ENCODE data around the gene SLC22A17. TPM values are rescaled to one million over a fixed set of nuclear protein-coding genes. Genes with fewer than 3 reads are reported as not detected.

Gene SLC22A17
- total and polyA plus RNA-seq, 2 of the 13 experiments (the other 11 are each of a cell fraction or from before 2014, with no cell fraction given) = 0.95 to 1.1 TPM

DNA sequence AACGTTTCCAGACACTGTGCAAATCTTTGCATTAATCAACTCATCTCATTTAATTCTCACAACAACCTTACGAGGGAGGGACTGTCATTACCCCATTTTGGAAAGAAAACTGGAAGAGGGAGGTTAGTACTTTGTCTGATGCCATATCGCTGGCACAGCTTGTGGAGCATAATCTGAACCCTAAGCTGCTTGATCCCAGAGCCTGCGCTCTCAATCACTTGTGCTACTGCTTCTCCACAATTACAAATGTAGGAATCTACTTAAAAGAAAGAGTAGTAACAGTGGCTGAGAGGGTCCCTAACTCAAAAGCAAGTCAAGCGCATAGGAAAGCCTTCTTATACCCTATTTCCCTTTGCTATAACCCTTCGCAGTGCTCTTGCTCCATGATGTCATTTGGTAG, 9.1 kb upstream of the SLC22A17 start:
- Histone ChIP-seq H3K4me1 (ENCODE audit: insufficient read depth, low read length) (peaks cover 30% of the 10 kb centered on the region), H3K36me3 (replicated peaks in 1 of 2; ENCODE audit: control insufficient read depth in 1 of 2, insufficient read depth in 2 of 2, low read length in 2 of 2) (no peaks in the 10 kb centered on the region), H3K9me3 (ENCODE audit: low read length) (no peaks in the 10 kb centered on the region), H4K20me1 (ENCODE audit: insufficient read depth, low read length) (no peaks in the 10 kb centered on the region), H3K27ac (ENCODE audit: extremely low read length, insufficient read depth, low read length) (no peak overlapping the region), H3K4me2 (ENCODE audit: low read depth, low read length) (no peak overlapping the region), H3K27me3 (ENCODE audit: control insufficient read depth in 1 of 2, insufficient read depth in 2 of 2, low read length in 2 of 2) (peaks cover 53 to 91% of the 10 kb centered on the region in 2 experiments), H2AFZ (ENCODE audit: low read length) (no peak overlapping the region), H3K9ac (ENCODE audit: insufficient read depth, low read depth, low read length) (no peak overlapping the region), H3K79me2 (ENCODE audit: insufficient read depth, low read length) (no peaks in the 10 kb centered on the region), H3K4me3 (replicated peaks in 1 of 3; ENCODE audit: insufficient read depth in 1 of 3, low read depth in 2 of 3, low read length in 3 of 3) (no peak overlapping the region)
- no TSS peak for BruUV-seq (replicated peaks)
- ATAC-seq = no peak
- no peak for FAIRE-seq
- 50% methylated on average over 6 of the region's 6 CpGs for whole genome bisulfite sequencing (ENCODE audit: low lambda C conversion rate)
- intact Hi-C loops (cut with micrococcal nuclease; ENCODE audit: unreplicated experiment) (loop anchor here (2.0 kb wide), 1 partner anchor 33 kb away; no protein-coding TSS in a partner anchor), in situ Hi-C loops (cut with HindIII; ENCODE audit: extremely low pct_ligation_motif_present, low pct_unique_long_range_greater_than_20kb) (no loop called here)
- no peak for DNase-seq (ENCODE audit: low spot score)
- ChIA-PET CTCF (ENCODE audit: low intra/inter-chr PET ratio, low total read pairs) (interaction anchor here (1.9 kb wide), 1 partner anchor 34 kb away, joined by 8 read pairs; no protein-coding TSS in a partner anchor), POLR2A (interaction anchor here (1.1 kb wide), 1 partner anchor 55 kb away, joined by 3 read pairs; the partner anchor contains the start of gene BCL2L2)
- TF ChIP-seq ZC3H13 (CRISPR knock-in tag; IDR thresholded peaks at IDR 0.05) = no peak
- TF ChIP-seq, protein P1, sequence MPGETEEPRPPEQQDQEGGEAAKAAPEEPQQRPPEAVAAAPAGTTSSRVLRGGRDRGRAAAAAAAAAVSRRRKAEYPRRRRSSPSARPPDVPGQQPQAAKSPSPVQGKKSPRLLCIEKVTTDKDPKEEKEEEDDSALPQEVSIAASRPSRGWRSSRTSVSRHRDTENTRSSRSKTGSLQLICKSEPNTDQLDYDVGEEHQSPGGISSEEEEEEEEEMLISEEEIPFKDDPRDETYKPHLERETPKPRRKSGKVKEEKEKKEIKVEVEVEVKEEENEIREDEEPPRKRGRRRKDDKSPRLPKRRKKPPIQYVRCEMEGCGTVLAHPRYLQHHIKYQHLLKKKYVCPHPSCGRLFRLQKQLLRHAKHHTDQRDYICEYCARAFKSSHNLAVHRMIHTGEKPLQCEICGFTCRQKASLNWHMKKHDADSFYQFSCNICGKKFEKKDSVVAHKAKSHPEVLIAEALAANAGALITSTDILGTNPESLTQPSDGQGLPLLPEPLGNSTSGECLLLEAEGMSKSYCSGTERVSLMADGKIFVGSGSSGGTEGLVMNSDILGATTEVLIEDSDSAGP (CRISPR knock-in tag; IDR thresholded peaks at IDR 0.05; ENCODE audit: borderline replicate concordance) = no peak
- TF ChIP-seq FOSL1 (CRISPR knock-in tag; IDR thresholded peaks at IDR 0.05; ENCODE audit: borderline replicate concordance) = no peak
- TF ChIP-seq, protein P2, sequence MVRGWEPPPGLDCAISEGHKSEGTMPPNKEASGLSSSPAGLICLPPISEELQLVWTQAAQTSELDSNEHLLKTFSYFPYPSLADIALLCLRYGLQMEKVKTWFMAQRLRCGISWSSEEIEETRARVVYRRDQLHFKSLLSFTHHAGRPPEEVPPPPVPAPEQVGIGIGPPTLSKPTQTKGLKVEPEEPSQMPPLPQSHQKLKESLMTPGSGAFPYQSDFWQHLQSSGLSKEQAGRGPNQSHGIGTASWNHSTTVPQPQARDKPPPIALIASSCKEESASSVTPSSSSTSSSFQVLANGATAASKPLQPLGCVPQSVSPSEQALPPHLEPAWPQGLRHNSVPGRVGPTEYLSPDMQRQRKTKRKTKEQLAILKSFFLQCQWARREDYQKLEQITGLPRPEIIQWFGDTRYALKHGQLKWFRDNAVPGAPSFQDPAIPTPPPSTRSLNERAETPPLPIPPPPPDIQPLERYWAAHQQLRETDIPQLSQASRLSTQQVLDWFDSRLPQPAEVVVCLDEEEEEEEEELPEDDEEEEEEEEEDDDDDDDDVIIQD (CRISPR knock-in tag; IDR thresholded peaks at IDR 0.05; ENCODE audit: low read depth) = no peak
- TF ChIP-seq, protein P3, sequence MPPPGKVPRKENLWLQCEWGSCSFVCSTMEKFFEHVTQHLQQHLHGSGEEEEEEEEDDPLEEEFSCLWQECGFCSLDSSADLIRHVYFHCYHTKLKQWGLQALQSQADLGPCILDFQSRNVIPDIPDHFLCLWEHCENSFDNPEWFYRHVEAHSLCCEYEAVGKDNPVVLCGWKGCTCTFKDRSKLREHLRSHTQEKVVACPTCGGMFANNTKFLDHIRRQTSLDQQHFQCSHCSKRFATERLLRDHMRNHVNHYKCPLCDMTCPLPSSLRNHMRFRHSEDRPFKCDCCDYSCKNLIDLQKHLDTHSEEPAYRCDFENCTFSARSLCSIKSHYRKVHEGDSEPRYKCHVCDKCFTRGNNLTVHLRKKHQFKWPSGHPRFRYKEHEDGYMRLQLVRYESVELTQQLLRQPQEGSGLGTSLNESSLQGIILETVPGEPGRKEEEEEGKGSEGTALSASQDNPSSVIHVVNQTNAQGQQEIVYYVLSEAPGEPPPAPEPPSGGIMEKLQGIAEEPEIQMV (CRISPR knock-in tag; IDR thresholded peaks at IDR 0.05; ENCODE audit: low read depth) = no peak
- TF ChIP-seq, protein P4, sequence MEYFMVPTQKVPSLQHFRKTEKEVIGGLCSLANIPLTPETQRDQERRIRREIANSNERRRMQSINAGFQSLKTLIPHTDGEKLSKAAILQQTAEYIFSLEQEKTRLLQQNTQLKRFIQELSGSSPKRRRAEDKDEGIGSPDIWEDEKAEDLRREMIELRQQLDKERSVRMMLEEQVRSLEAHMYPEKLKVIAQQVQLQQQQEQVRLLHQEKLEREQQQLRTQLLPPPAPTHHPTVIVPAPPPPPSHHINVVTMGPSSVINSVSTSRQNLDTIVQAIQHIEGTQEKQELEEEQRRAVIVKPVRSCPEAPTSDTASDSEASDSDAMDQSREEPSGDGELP (IDR thresholded peaks at IDR 0.05; ENCODE audit: borderline replicate concordance, low read depth) = no peak
- no peak for TF ChIP-seq TBX2 (CRISPR knock-in tag; IDR thresholded peaks at IDR 0.05; ENCODE audit: borderline replicate concordance)
- TF ChIP-seq ZNF329 (CRISPR knock-in tag; IDR thresholded peaks at IDR 0.05; ENCODE audit: low read depth) = no peak
- no peak for TF ChIP-seq MEIS1 (CRISPR knock-in tag; IDR thresholded peaks at IDR 0.05; ENCODE audit: borderline replicate concordance)
